Fibroblast of pulmonary artery (primary cell): Measurements from ENCODE around the gene BAZ2B.
A peak's percentile ranks its signal among the peaks of the same experiment; 100 is the strongest.

ENCODE experiments used
- DNase-seq: peaks from one replicate; pipeline ENCODE4 v3.0.0-alpha.2; 2010; ENCODE audit warnings: low read depth
- H3K4me3 ChIP-seq: replicated peaks from 2 replicates; pipeline ENCODE4 v1.5.1; 2011; ENCODE audit warnings: low read depth, mild to moderate bottlenecking, control low read depth, low read length, moderate library complexity
- CTCF ChIP-seq: IDR thresholded peaks from 2 replicates; pipeline ENCODE4 v1.5.1; 2011; ENCODE audit warnings: mild to moderate bottlenecking, control low read depth, low read length, inconsistent platforms; ENCODE audit errors: missing control alignments

Gene BAZ2B

GRCh38 chr2:159356053-159356554, 260.2 kb downstream of the BAZ2B start:
- no peak overlapping the region for H3K4me3 ChIP-seq
- no peak for TF ChIP-seq CTCF
- no peak for DNase-seq

DNA sequence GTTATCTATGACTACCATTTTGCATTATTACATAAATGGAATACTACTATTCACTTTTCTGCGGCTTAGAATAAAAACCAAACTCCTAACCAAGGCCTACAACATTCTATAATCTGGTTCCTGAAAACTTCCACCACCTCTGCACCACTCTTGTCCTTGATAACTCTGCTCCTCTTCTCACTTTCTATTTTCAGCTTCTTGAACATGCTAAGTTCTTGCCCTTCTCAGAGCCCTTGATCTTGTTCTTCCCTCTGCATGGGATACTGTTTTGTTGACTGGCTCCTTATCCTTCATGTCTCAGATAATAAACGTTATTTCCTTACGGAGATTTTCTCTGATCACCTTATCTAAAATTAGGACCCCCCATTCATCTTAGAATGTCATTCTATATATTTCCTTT, 264.4 kb downstream of the BAZ2B start:
- no peak for DNase-seq
- no peak overlapping the region for H3K4me3 ChIP-seq
- TF ChIP-seq CTCF, result no peak

DNA sequence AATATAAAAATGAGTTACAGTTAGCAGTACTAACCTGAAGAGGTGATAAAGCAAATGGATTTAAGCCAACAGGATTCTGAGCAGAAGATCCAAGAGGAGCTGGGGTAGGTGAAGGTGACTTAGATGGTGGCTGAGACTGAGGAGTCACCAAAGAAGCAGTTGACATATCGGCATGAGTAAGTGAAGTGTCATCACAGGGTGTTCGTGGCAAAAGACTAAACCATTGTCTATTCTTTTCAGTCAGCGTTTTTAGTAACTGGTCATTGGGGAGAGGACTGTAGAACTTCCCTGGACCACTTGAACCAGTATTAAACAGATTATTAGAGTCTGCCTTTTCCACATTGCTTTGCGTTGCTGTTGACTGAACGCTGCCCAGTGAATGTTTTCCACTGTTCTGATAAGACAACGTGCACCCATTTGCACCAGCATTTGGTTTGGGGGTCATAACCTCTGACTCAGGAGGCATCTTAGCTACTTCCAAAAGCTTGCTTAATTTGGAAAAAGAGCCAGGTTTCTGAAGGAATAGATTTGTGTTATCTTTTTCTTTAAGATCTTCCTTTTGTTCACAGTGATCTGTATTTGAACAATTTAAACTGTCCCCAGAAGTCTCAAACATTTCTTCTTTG, 266.6 kb downstream of the BAZ2B start:
- H3K4me3 ChIP-seq, result no peak overlapping the region
- no peak for TF ChIP-seq CTCF
- no peak for DNase-seq

GRCh38 chr2:159326569-159327255, 289.6 kb downstream of the BAZ2B start:
- no peak for TF ChIP-seq CTCF
- DNase-seq, result peak; percentile 71
- H3K4me3 ChIP-seq, result no peak overlapping the region

DNA sequence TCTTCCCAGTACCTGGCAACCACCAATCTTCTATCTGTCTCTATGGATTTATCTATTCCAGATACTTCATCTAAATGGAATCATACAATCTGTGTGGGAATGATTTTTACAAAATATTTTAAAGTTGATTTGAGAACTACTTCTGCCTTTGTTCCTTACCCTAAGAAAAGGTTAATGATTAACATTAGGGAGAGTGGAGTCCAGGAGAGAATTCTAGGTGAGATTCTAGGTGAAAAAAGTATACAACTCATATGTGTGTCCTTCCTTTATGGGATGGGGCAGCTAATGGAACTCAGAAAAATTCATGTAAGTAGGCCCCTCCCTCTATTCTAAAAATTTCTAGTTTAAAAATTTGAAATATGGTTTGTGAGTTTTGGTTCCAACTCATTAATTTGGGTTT, 293.9 kb downstream of the BAZ2B start:
- no peak overlapping the region for H3K4me3 ChIP-seq
- DNase-seq, result no peak
- no peak for TF ChIP-seq CTCF

GRCh38 chr2:159317392-159318088, 298.8 kb downstream of the BAZ2B start:
- DNase-seq, result no peak
- no peak overlapping the region for H3K4me3 ChIP-seq
- TF ChIP-seq CTCF, result no peak
